ENCODE data around the gene SLC29A4.

GRCh38 chr7:5278766-5279165 is 4.0 kb upstream of the SLC29A4 start:
- no peak for TF ChIP-seq POLR2A (IDR thresholded peaks at IDR 0.05)
- TF ChIP-seq CTCF (IDR thresholded peaks at IDR 0.05) = no peak
